Esophagus squamous epithelium (tissue), 5 donors: ENCODE data around the gene KCNB1. TPM values are rescaled to one million over a fixed set of nuclear protein-coding genes. Genes with fewer than 3 reads are reported as not detected.

Experiments
- DNase-seq: peaks from one replicate; lab custom pipeline; 2025; lab: John Stamatoyannopoulos, UW
- H3K27ac ChIP-seq, 4 donors: fragments of 200-600 bp; sonication (generic); one replicate each; pipeline ENCODE4 v1.5.1; 2016 to 2019; ENCODE audit warnings: mild to moderate bottlenecking in 1 of 4
- H3K27me3 ChIP-seq, 4 donors: fragments of 200-600 bp; sonication (generic); 1 replicate in 3 of 4; 2 replicates in 1 of 4; pipeline versions ENCODE4 v1.5.1 to v1.6.0; 2017 to 2021; ENCODE audit warnings: antibody characterized with exemption in 1 of 4
- H3K36me3 ChIP-seq, 3 donors: fragments of 200-600 bp; sonication (generic); one replicate each; pipeline ENCODE4 v1.5.1; 2016 to 2019
- H3K4me1 ChIP-seq, 3 donors: fragments of 200-600 bp; sonication (generic); one replicate each; pipeline ENCODE4 v1.5.1; 2017 to 2019
- H3K4me3 ChIP-seq, 4 donors: fragments of 200-600 bp; sonication (generic); 1 replicate in 3 of 4; 2 replicates in 1 of 4; pipeline ENCODE4 v1.5.1; 2016 to 2019; ENCODE audit warnings: mild to moderate bottlenecking in 2 of 4, moderate library complexity in 1 of 4
- H3K9me3 ChIP-seq, 3 donors: fragments of 200-600 bp; sonication (generic); one replicate each; pipeline ENCODE4 v1.5.1; 2016 to 2019
- CTCF ChIP-seq, 6 experiments: fragments of 450-650 bp in 4 of 6; fragments of 200-600 bp in 2 of 6; sonication (generic) in 2 of 6; IDR thresholded peaks; one replicate each; pipeline ENCODE4 v1.5.1; 2016 to 2019; ENCODE audit warnings: antibody characterized with exemption in 6 of 6, mild to moderate bottlenecking in 4 of 6, moderate library complexity in 4 of 6
- POLR2A ChIP-seq, 4 donors: fragments of 450-650 bp; IDR thresholded peaks; one replicate each; pipeline ENCODE4 v1.6.1; 2017; ENCODE audit warnings: antibody characterized with exemption in 4 of 4, mild to moderate bottlenecking in 4 of 4, moderate library complexity in 3 of 4
- WGBS, 2 donors: methylation state at CpG; one replicate each; pipeline ENCODE4 v1.1.5; 2018; 5-methylcytosine and 5-hydroxymethylcytosine counted together
- intact Hi-C: fragments of 100-400 bp; cut with DNase I; formaldehyde crosslinking; loops from one replicate; pipeline ENCODE4 v1.15.0; 2022
- total RNA-seq, 4 donors: library from RNA; depleted of rRNA; stranded (reverse); fragments of >200 nt; gene quantifications; one replicate each; pipeline ENCODE4 v1.1.0, GENCODE V29; 2016
- donor health status: DM: yes; HTN: yes; CAD: no.

The KCNB1 gene
- total RNA-seq, 4 donors from 2014 or later, result 0.11 to 3.6 (median 1.1) TPM

GRCh38 chr20:49481116-49481515 lies 1.4 kb downstream of the KCNB1 start:
- Histone ChIP-seq H3K4me3 (peak overlapping the region in 1 of 4 donors; percentile 5), H3K9me3 (no peaks in the 10 kb centered on the region), H3K4me1 (peaks cover 7 to 50% (median 10%) of the 10 kb centered on the region in 3 donors), H3K36me3 (no peaks in the 10 kb centered on the region), H3K27ac (peak overlapping the region; percentile 36 to 79 (median 64)), H3K27me3 (peaks cover 0 to 81% (median 5%) of the 10 kb centered on the region in 4 donors)
- TF ChIP-seq CTCF (IDR thresholded peaks at IDR 0.05) (no peak), POLR2A (IDR thresholded peaks at IDR 0.05) (no peak)
- 58 to 63% methylated on average over 3 of the region's 3 CpGs for WGBS, 2 donors
- no peak for DNase-seq
- intact Hi-C loops, result loop anchor here (10.0 kb wide), 1 partner anchor 96 kb away; no protein-coding TSS in a partner anchor

GRCh38 chr20:49480236-49480635 lies 2.2 kb downstream of the KCNB1 start:
- Histone ChIP-seq H3K36me3 (no peaks in the 10 kb centered on the region), H3K4me1 (peaks cover 7 to 50% (median 10%) of the 10 kb centered on the region in 3 donors), H3K27me3 (peaks cover 0 to 78% (median 5%) of the 10 kb centered on the region in 4 donors), H3K27ac (peak overlapping the region in 3 of 4 donors; percentile 63 to 79 (median 66)), H3K4me3 (peak overlapping the region in 1 of 4 donors; percentile 21), H3K9me3 (no peaks in the 10 kb centered on the region)
- no peak for DNase-seq
- intact Hi-C loops, result loop anchor here (10.0 kb wide), 1 partner anchor 95 kb away; no protein-coding TSS in a partner anchor
- no peak for TF ChIP-seq CTCF (IDR thresholded peaks at IDR 0.05)
- no peak for TF ChIP-seq POLR2A (IDR thresholded peaks at IDR 0.05)
- WGBS, 2 donors, result 44 to 66% methylated on average over 3 of the region's 3 CpGs

GRCh38 chr20:49479785-49480184 lies 2.7 kb downstream of the KCNB1 start:
- Histone ChIP-seq H3K9me3 (no peaks in the 10 kb centered on the region), H3K4me3 (peak overlapping the region in 1 of 4 donors; percentile 21), H3K36me3 (no peaks in the 10 kb centered on the region), H3K27ac (peak overlapping the region; percentile 24 to 79 (median 64)), H3K4me1 (peaks cover 7 to 50% (median 10%) of the 10 kb centered on the region in 3 donors), H3K27me3 (peaks cover 0 to 78% (median 5%) of the 10 kb centered on the region in 4 donors)
- 48 to 53% methylated on average over 4 to 6 of the region's 6 CpGs for WGBS, 2 donors
- TF ChIP-seq CTCF (IDR thresholded peaks at IDR 0.05), result no peak
- no peak for TF ChIP-seq POLR2A (IDR thresholded peaks at IDR 0.05)
- intact Hi-C loops, result loop anchor here (10.0 kb wide), 1 partner anchor 95 kb away; no protein-coding TSS in a partner anchor
- no peak for DNase-seq

GRCh38 chr20:49478754-49479689 lies 3.4 kb downstream of the KCNB1 start:
- DNase-seq, result no peak
- intact Hi-C loops, result no loop called here
- 56 to 59% methylated on average over 5 of the region's 5 CpGs for WGBS, 2 donors

More at GRCh38 chr20:49478754-49479689, 3.4 kb downstream of the KCNB1 start:
- TF ChIP-seq POLR2A (IDR thresholded peaks at IDR 0.05), result no peak
- TF ChIP-seq CTCF (IDR thresholded peaks at IDR 0.05), result no peak
- H3K27ac ChIP-seq, result peak overlapping the region; percentile 24 to 79 (median 64)
- no peak overlapping the region for H3K4me3 ChIP-seq
- H3K4me1 ChIP-seq, result peaks cover 0 to 42% (median 5%) of the 10 kb centered on the region in 3 donors
- H3K36me3 ChIP-seq, result no peaks in the 10 kb centered on the region
- H3K27me3 ChIP-seq, result peaks cover 0 to 78% (median 4%) of the 10 kb centered on the region in 4 donors
- no peaks in the 10 kb centered on the region for H3K9me3 ChIP-seq
